ENCODE results near the gene NDUFA11.

GRCh38 chr19:5908773-5909442 lies 5.3 kb upstream of the NDUFA11 start:
- TF ChIP-seq ZNF514 (tag by site-specific recombination; IDR thresholded peaks at IDR 0.05) (no peak), ZNF513 (tag by site-specific recombination; IDR thresholded peaks at IDR 0.05) (no peak), CTCF (tag by site-specific recombination; IDR thresholded peaks at IDR 0.05) (no peak), TCF7L2 (IDR thresholded peaks at IDR 0.05; ENCODE audit: borderline replicate concordance, low read depth, low read length) (no peak), ZBTB49 (tag by site-specific recombination; IDR thresholded peaks at IDR 0.05; ENCODE audit: low read depth) (no peak)
